Measurements from ENCODE around the gene ANKHD1. TPM values are rescaled to one million over a fixed set of nuclear protein-coding genes. Genes with fewer than 3 reads are reported as not detected.

Gene ANKHD1
- total and polyA plus RNA-seq, 2 of the 8 experiments (the other 6 are each of a cell fraction or from before 2014, with no cell fraction given), result 69.9 to 108 TPM

DNA sequence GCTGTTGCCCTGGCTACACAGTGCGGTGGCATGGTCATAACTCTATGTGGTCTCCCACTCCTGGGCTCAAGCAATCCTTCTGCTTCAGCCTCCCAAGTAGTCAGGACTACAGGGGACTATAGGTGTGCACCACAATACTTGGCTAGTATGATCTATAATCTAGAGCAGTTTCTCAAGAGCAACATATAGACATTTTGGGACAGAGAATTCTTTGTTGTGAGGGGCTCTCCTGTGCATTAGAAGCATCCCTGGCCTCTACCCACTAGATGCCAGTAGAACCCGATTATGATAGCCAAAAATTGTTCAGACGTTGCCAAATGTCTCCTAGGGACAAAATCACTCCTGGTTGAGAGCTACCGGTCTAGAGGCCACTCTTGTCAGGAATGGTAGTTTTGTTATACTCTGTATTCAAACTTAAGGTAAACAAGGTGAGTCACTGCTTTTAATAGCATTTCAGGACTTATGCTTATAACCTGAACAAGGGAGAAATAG is 7.2 kb downstream of the ANKHD1 start (continued):
- TF ChIP-seq, protein P1, sequence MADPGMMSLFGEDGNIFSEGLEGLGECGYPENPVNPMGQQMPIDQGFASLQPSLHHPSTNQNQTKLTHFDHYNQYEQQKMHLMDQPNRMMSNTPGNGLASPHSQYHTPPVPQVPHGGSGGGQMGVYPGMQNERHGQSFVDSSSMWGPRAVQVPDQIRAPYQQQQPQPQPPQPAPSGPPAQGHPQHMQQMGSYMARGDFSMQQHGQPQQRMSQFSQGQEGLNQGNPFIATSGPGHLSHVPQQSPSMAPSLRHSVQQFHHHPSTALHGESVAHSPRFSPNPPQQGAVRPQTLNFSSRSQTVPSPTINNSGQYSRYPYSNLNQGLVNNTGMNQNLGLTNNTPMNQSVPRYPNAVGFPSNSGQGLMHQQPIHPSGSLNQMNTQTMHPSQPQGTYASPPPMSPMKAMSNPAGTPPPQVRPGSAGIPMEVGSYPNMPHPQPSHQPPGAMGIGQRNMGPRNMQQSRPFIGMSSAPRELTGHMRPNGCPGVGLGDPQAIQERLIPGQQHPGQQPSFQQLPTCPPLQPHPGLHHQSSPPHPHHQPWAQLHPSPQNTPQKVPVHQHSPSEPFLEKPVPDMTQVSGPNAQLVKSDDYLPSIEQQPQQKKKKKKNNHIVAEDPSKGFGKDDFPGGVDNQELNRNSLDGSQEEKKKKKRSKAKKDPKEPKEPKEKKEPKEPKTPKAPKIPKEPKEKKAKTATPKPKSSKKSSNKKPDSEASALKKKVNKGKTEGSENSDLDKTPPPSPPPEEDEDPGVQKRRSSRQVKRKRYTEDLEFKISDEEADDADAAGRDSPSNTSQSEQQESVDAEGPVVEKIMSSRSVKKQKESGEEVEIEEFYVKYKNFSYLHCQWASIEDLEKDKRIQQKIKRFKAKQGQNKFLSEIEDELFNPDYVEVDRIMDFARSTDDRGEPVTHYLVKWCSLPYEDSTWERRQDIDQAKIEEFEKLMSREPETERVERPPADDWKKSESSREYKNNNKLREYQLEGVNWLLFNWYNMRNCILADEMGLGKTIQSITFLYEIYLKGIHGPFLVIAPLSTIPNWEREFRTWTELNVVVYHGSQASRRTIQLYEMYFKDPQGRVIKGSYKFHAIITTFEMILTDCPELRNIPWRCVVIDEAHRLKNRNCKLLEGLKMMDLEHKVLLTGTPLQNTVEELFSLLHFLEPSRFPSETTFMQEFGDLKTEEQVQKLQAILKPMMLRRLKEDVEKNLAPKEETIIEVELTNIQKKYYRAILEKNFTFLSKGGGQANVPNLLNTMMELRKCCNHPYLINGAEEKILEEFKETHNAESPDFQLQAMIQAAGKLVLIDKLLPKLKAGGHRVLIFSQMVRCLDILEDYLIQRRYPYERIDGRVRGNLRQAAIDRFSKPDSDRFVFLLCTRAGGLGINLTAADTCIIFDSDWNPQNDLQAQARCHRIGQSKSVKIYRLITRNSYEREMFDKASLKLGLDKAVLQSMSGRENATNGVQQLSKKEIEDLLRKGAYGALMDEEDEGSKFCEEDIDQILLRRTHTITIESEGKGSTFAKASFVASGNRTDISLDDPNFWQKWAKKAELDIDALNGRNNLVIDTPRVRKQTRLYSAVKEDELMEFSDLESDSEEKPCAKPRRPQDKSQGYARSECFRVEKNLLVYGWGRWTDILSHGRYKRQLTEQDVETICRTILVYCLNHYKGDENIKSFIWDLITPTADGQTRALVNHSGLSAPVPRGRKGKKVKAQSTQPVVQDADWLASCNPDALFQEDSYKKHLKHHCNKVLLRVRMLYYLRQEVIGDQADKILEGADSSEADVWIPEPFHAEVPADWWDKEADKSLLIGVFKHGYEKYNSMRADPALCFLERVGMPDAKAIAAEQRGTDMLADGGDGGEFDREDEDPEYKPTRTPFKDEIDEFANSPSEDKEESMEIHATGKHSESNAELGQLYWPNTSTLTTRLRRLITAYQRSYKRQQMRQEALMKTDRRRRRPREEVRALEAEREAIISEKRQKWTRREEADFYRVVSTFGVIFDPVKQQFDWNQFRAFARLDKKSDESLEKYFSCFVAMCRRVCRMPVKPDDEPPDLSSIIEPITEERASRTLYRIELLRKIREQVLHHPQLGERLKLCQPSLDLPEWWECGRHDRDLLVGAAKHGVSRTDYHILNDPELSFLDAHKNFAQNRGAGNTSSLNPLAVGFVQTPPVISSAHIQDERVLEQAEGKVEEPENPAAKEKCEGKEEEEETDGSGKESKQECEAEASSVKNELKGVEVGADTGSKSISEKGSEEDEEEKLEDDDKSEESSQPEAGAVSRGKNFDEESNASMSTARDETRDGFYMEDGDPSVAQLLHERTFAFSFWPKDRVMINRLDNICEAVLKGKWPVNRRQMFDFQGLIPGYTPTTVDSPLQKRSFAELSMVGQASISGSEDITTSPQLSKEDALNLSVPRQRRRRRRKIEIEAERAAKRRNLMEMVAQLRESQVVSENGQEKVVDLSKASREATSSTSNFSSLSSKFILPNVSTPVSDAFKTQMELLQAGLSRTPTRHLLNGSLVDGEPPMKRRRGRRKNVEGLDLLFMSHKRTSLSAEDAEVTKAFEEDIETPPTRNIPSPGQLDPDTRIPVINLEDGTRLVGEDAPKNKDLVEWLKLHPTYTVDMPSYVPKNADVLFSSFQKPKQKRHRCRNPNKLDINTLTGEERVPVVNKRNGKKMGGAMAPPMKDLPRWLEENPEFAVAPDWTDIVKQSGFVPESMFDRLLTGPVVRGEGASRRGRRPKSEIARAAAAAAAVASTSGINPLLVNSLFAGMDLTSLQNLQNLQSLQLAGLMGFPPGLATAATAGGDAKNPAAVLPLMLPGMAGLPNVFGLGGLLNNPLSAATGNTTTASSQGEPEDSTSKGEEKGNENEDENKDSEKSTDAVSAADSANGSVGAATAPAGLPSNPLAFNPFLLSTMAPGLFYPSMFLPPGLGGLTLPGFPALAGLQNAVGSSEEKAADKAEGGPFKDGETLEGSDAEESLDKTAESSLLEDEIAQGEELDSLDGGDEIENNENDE (IDR thresholded peaks at IDR 0.05; ENCODE audit: insufficient replicate concordance, low read length), result no peak

All from H1 (cell line).